Ramos (cell line): Measurements from ENCODE around the gene GLG1.
"Not testable (repeated sequence)": the region's sequence is repeated elsewhere in the genome, so short reads cannot be mapped to it uniquely, and the experiment has no call there.

Experiments used
- in situ Hi-C: fragments of 300-500 bp; cut with MboI; formaldehyde crosslinking; loops from one replicate; pipeline ENCODE4 v1.14.3; 2022; ENCODE audit warnings: low sequenced_read_pairs; ENCODE audit not compliant: unreplicated experiment

Gene GLG1

GRCh38 chr16:74417897-74418296 is 189.0 kb downstream of the GLG1 start:
- in situ Hi-C loops: not testable (repeated sequence)

GRCh38 chr16:74413920-74414319 is 193.0 kb downstream of the GLG1 start:
- in situ Hi-C loops: not testable (repeated sequence)

GRCh38 chr16:74413485-74413884 is 193.4 kb downstream of the GLG1 start:
- in situ Hi-C loops: not testable (repeated sequence)

GRCh38 chr16:74412775-74413390 is 194.0 kb downstream of the GLG1 start:
- in situ Hi-C loops: not testable (repeated sequence)

- in situ Hi-C loops: not testable (repeated sequence)
Measured at GRCh38 chr16:74412138-74412774, 194.7 kb downstream of the GLG1 start.

- in situ Hi-C loops: not testable (repeated sequence)
Measured at GRCh38 chr16:74410981-74411380, 195.9 kb downstream of the GLG1 start.

GRCh38 chr16:74410057-74410957 is 196.6 kb downstream of the GLG1 start:
- in situ Hi-C loops: not testable (repeated sequence)

GRCh38 chr16:74409185-74409981 is 197.5 kb downstream of the GLG1 start:
- in situ Hi-C loops: not testable (repeated sequence)

GRCh38 chr16:74407362-74407705 is 199.6 kb downstream of the GLG1 start:
- in situ Hi-C loops: not testable (repeated sequence)

GRCh38 chr16:74406600-74407361 is 200.1 kb downstream of the GLG1 start:
- in situ Hi-C loops: not testable (repeated sequence)

GRCh38 chr16:74404148-74404933 is 202.6 kb downstream of the GLG1 start:
- in situ Hi-C loops: not testable (repeated sequence)

- in situ Hi-C loops: not testable (repeated sequence)
Measured at GRCh38 chr16:74400238-74400637, 206.7 kb downstream of the GLG1 start.

- in situ Hi-C loops: not testable (repeated sequence)
Measured at GRCh38 chr16:74398212-74398895, 208.6 kb downstream of the GLG1 start.
